ENCODE data around the gene LPCAT1.
"Not testable (repeated sequence)": the region's sequence is repeated elsewhere in the genome, so short reads cannot be mapped to it uniquely, and the experiment has no call there.

LPCAT1 gene

GRCh38 chr5:1523793-1524480 is at the start of gene LPCAT1:
TSS of gene LPCAT1 (minus strand) at chr5:1523960. CDS start at chr5:1523844, 116 bp downstream.
- peak; percentile 50 for DNase-seq (ENCODE audit: low spot score)

- DNase-seq (ENCODE audit: low spot score): not testable (repeated sequence)
These were observed 48.1 kb upstream of the LPCAT1 start for GRCh38 chr5:1571875-1572274.

GRCh38 chr5:1570975-1571374 is 47.2 kb upstream of the LPCAT1 start:
- no peak for DNase-seq (ENCODE audit: low spot score)

DNA sequence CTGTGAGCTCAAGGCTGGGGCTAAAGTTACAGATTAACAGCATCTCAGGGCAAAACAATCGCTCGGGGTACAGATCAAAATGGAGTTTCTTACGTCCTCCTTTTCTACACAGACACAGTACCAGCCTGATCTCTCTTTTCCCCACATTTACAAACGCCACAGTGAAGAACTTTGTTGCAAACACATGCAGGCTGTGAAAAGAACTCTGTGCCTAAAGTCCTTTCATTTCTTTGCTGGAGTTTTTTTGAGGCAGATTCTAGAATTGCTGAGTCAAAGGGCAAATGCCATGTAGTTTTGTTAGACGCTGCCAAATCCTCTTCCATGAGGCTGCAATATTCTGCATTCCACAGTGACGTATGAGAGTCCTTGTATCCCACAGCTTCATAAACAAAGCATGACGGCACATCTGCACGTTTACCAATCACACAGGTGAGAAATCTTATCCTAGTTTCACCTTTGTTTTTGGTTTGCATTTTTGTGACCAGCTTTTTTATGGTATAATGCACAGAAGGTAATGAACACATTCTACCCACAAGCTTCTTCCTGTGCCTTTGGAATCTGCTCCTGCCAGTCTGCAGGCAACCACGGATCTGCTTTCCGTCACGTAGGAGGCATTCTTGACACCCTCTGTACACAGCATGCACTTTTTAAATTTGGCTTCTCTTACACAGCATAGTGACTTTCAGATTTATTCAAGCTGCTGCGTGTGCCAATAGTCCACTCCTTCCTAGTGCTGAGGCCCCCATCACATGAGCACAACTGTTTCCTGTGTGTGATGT is 44.6 kb upstream of the LPCAT1 start:
- DNase-seq (ENCODE audit: low spot score): no peak

DNA sequence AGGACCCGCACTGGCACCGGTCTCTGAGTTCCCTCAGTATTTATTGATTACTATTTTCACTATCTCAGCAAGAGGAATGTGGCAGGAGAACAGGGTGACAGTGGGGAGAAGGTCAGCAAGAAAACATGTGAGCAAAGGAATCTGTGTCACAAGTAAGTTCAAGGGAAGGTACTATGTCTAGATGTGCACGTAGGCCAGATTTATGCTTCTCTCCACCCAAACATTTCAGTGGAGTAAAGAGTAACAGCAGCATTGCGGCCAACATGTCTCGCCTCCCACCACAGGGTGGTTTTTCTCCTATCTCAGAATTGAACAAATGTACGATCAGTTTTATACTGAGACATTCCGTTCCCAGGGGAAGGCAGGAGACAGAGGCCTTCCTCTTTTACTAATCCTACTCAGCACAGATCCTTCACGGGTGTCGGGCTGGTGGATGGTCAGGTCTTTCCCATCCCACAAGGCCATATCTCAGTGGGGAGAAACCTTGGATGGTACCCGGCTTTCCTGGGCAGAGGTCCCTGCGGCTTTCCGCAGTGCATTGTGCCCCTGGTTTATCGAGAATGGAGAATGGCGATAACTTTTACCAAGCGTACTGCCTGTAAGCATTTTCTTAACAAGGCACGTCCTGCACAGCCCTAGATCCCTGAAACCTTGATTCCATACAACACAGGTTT is 43.9 kb upstream of the LPCAT1 start:
- not testable (repeated sequence) for DNase-seq (ENCODE audit: low spot score)

- DNase-seq (ENCODE audit: low spot score): no peak
These were observed 42.3 kb upstream of the LPCAT1 start for GRCh38 chr5:1565737-1566734.

DNA sequence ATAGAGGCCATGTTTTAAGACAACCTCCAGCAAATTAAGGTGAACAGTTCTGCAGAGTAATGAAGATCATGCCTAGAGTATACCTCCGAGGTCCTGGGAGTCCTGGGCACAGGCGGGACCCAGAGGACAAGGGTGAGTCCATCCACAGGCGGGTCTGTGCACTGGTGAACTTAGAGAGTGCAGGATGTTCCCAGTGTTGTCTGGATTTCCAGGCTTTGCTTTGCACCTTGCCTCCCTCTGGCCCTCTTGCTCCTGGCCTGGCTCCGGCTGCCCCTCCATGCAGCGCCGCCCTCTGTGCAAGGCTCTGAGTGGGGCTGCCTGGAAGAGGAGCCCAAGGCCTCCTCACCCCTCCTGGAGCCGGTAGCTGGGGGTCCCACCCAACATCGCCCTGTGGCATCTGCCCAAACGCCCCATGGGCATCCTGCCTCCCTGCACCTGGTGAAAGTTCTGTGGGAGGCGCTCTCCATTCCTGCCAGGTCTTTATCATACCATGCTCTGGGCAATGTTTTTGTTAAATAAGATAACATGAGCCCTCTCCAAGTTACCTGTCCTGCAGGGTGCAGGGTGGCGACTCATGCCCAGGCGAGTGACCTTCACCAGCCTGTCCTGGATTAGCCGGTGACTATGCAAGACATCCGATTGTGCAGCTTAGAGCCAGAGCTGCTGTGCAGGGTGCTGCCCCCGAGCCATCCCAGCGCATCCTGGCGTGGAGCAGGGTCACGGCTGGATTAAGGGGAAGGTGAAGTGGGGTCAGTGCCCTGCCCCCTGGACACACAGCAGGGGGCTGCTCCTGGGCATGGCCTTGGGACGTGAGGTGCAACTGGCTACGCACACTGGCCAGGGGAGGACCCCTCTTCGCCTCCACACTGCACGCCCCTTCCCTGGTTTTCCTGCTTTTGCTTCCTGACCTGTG is 41.3 kb upstream of the LPCAT1 start:
- no peak for DNase-seq (ENCODE audit: low spot score)

- no peak for DNase-seq (ENCODE audit: low spot score)
These were observed 40.5 kb upstream of the LPCAT1 start for GRCh38 chr5:1564182-1564748.

DNA sequence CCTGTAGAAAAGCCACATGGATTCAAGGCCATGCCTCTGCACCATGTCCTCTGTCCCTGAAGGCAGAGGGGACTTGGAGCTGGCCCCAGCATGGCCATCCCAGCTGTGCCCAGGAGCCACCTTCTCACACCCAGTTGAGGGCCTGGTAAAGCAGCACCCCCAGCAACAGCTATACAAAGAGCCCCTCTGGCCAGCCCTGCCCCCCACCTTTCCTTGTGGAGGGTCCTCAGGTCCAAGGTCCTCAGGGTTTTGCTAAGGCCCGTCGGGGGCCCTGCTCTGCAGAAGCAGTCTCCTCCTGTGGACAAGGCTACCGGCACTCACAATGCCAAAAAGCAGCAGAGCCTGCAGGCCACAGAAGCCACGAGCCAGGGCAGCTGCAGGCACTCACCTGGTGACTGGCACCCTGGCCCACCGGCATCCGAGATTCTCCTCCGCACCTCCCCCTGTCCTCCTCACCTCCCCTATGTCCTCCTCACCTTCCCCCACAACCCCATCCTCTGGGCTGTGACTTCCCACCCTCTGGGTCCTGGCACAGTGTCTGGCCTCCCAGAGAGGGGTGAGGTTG is 39.9 kb upstream of the LPCAT1 start:
- no peak for DNase-seq (ENCODE audit: low spot score)

DNA sequence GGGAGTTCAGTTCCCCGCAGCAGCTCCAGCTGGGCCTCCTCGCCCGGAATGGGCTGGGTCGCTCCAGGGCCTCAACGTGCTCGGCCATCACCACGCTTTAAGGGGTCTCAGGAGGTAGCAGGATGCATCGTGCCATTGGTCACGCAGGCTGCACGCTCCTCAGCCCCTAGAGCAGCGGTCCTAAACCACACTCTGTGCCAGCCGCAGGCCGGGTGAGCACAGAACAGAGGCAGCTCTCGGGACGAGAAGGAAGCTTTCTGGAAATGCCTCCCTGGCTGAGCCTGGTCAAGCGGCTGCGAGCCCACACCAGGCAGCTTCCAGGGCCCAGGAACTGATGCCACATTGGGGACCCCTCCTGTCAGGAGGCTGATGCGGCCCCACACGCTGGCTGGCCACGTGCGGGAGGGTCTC is 39.3 kb upstream of the LPCAT1 start:
- no peak for DNase-seq (ENCODE audit: low spot score)

DNA sequence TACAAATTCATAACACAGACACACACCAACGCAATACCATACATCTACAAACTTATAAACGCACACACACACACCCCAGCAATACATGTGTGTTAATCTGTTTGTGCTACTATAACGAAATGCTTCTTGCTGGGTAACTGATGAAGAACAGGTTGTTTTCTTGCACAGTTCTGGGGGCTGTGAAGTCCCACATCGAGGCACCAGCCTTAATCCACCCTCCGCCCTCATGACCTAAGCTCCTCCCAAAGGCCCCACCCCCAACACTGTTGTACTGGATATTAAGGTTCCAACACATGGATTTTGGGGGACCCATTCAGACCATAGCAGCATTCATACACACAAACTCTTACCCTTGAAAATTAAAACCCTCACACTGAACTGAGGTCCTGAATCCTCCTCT is 38.8 kb upstream of the LPCAT1 start:
- no peak for DNase-seq (ENCODE audit: low spot score)

GRCh38 chr5:1561402-1561929 is 37.7 kb upstream of the LPCAT1 start:
- DNase-seq (ENCODE audit: low spot score): no peak

DNA sequence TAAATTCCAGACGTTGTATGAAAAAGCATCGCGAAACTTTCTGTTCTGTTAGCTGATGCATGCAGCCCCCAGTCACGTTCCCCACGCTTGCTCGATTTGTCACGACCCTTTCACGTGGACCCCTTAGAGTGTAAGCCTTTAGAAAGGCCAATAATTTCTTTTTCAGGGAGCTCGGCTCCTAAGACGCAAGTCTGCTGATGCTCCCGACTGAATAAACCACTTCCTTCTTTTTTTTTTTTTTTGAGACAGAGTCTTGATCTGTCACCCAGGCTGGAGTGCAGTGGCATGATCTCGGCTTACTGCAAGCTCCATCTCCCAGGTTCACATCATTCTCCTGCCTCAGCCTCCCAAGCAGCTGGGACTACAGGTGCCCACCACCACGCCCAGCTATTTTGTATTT is 36.7 kb upstream of the LPCAT1 start:
- not testable (repeated sequence) for DNase-seq (ENCODE audit: low spot score)

DNA sequence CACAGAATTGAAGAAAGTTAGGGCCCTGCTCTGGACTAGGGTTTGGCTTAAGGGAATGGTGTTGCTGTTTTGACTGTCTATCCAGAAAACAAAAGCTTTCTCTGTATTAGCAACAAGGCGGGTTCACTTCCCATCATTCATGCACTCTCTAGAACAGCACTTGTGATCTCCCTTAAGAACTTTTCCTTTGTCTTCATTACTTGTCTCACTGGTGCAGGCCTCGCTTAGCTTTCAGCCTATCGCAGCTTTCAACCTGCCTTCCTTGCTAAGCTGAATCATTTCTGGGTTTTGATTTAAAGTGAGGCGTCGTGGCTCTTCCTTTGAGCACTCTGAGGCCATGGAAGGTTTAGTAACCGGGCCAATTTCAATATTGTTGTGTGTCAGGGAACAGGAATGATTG is 35.2 kb upstream of the LPCAT1 start:
- no peak for DNase-seq (ENCODE audit: low spot score)

- no peak for DNase-seq (ENCODE audit: low spot score)
These were observed 33.5 kb upstream of the LPCAT1 start for GRCh38 chr5:1557114-1557873.

GRCh38 chr5:1555808-1556731 is 32.3 kb upstream of the LPCAT1 start:
- no peak for DNase-seq (ENCODE audit: low spot score)

DNA sequence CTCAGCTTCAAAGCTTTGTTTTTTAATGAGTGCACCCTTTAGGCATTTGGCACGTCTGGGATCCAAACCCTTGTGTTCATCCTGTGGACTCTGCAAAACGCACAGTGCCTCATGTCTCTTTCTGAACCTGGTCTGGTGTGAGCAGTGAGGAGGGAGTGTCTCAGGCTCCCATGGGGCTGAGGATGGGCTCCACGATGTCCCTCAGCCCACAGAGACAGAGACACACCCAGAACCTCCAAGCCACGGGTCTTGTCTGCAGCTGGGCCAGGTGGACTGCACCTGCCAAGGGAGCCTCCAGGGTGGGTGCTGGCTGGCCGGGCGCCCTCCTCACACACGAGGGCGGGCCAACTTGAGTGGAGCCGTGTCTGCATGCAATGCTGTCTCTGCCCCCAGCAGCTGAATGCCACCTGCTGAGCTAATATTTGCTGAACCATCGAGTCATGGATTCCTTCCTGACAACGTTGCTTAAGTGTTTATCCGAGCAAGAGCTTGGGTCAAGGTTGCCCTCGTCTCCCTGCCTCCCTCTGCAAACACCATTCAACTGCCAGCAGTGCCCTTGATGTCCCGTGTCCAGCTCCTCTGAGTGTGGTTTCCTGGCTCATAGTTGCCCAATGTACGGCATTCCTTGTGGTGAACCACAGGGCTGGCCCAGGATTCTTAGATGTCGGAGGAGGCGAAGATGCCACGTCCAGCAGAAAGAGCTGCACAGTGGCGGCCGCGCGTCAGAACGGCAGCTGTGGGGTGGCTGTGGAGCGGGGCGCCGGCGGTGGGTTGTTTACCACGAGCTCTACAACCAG is 31.4 kb upstream of the LPCAT1 start:
- DNase-seq (ENCODE audit: low spot score): no peak

All from hematopoietic multipotent progenitor cell treated with erythropoietin and hydrocortisone succinate and interleukin-3 and kit ligand, for 15 days (in vitro differentiated cells).